Ovary (tissue), 9 donors: Measurements from ENCODE around the gene ATP10D. TPM values are rescaled to one million over a fixed set of nuclear protein-coding genes. Genes with fewer than 3 reads are reported as not detected.

Experiments
- DNase-seq, 5 donors: peaks; one replicate each; pipeline ENCODE4 v3.0.0-alpha.2; 2019 to 2020
- H3K27ac ChIP-seq, 2 donors: fragments of 200-600 bp; one replicate each; pipeline versions ENCODE4 v1.5.1 to v1.8.0; 2019 to 2022
- H3K27me3 ChIP-seq: fragments of 200-600 bp; one replicate; pipeline ENCODE4 v1.8.0; 2022
- H3K36me3 ChIP-seq: fragments of 200-600 bp; sonication (generic); one replicate; pipeline ENCODE4 v1.5.1; 2019
- H3K4me1 ChIP-seq: one replicate; pipeline ENCODE4 v1.8.1; 2013; ENCODE audit warnings: mild to moderate bottlenecking, moderate library complexity; ENCODE audit not compliant: insufficient read depth
- H3K4me3 ChIP-seq: fragments of 200-600 bp; sonication (generic); one replicate; pipeline ENCODE4 v1.5.1; 2017
- H3K9me3 ChIP-seq, 2 donors: fragments of 200-600 bp in 1 of 2; sonication (generic) in 1 of 2; one replicate each; pipeline versions ENCODE4 v1.5.1 to v1.8.1; 2013 to 2019; ENCODE audit warnings: mild to moderate bottlenecking in 1 of 2, moderate library complexity in 1 of 2
- CTCF ChIP-seq, 3 donors: fragments of 450-650 bp in 2 of 3; fragments of 200-600 bp in 1 of 3; IDR thresholded peaks; one replicate each; pipeline versions ENCODE4 v1.5.1 to v1.8.0; 2016 to 2022; ENCODE audit warnings: antibody characterized with exemption in 3 of 3, mild to moderate bottlenecking in 1 of 3
- EP300 ChIP-seq: sonication (generic); formaldehyde crosslinking; IDR thresholded peaks from one replicate; pipeline ENCODE4 v1.6.1; 2017; ENCODE audit warnings: antibody characterized with exemption
- POLR2A ChIP-seq: fragments of 450-650 bp; IDR thresholded peaks from one replicate; pipeline ENCODE4 v1.6.1; 2017; ENCODE audit warnings: antibody characterized with exemption, mild to moderate bottlenecking, moderate library complexity
- WGBS, 3 donors: extraction: QIAGEN DNeasy Blood & Tissue Kit in 1 of 3; methylation state at CpG; one replicate each; pipeline versions ENCODE4 v1.1.5 to v1.1.7; 2013 to 2017; 5-methylcytosine and 5-hydroxymethylcytosine counted together
- intact Hi-C, 4 donors: fragments of 100-400 bp; cut with DNase I; formaldehyde crosslinking; loops; one replicate each; pipeline versions ENCODE4 v1.11.0 to v1.15.1; 2022 to 2023
- polyA plus RNA-seq, 2 donors: library from polyadenylated mRNA; stranded (reverse); fragments of 200-250 nt in 1 of 2; fragments of 350-450 nt in 1 of 2; fragmentation: Illumina TruSeq in 1 of 2; extraction: RNeasy Lipid Tissue Mini Kit (QIAGEN cat#74804) in 1 of 2; gene quantifications; one replicate each; pipeline ENCODE4 v1.2.3, GENCODE V29; 2013 to 2014
- total RNA-seq, 7 donors: library from RNA; depleted of rRNA in 2 of 7; stranded (reverse); fragments of >200 nt in 2 of 7; fragmentation: NEBNext Ultra II Directional in 3 of 7; extraction: Animal tissue kit (Norgen Biotek cat#: 25700) in 3 of 7; gene quantifications; one replicate each; pipeline versions ENCODE4 v1.1.0 to v1.2.4, GENCODE V29; 2016 to 2023
- donor health status: DM: no; HTN: no; CAD: no; lungs with moderate emphysema.
- donor health status: DM: no; HTN: no; CAD: no.
- donor health status: Bipolar disorder and iron deficiency.
- donor health status: DM: yes; HTN: yes; CAD: no.
- donor health status: DM: no; HTN: no; CAD: no.
- donor health status: DM: yes; HTN: yes; CAD: no.

The ATP10D gene
- total and polyA plus RNA-seq, 9 donors: 8.2 to 27.8 (median 19.6) TPM

- TF ChIP-seq CTCF (IDR thresholded peaks at IDR 0.05) (no peak), EP300 (no peak), POLR2A (no peak)
- H3K4me3 ChIP-seq: no peak overlapping the region
- H3K27ac ChIP-seq: no peak overlapping the region
- intact Hi-C loops: no loop called here
- no peaks in the 10 kb centered on the region for H3K27me3 ChIP-seq
- 77 to 90% (median 86%) methylated on average over 3 of the region's 3 CpGs for WGBS, 3 donors
- no peaks in the 10 kb centered on the region for H3K9me3 ChIP-seq
- no peaks in the 10 kb centered on the region for H3K4me1 ChIP-seq
- no peaks in the 10 kb centered on the region for H3K36me3 ChIP-seq
- no peak for DNase-seq
These were observed 11.8 kb upstream of the ATP10D start for GRCh38 chr4:47473141-47473750.

- intact Hi-C loops: no loop called here
- Histone ChIP-seq H3K36me3 (no peaks in the 10 kb centered on the region), H3K9me3 (no peaks in the 10 kb centered on the region), H3K4me3 (no peak overlapping the region), H3K27ac (no peak overlapping the region), H3K27me3 (no peaks in the 10 kb centered on the region), H3K4me1 (no peaks in the 10 kb centered on the region)
- 65 to 76% (median 75%) methylated on average over 4 of the region's 4 CpGs for WGBS, 3 donors
- DNase-seq: no peak
- TF ChIP-seq CTCF (IDR thresholded peaks at IDR 0.05): no peak
- no peak for TF ChIP-seq POLR2A
- no peak for TF ChIP-seq EP300
These were observed 10.3 kb upstream of the ATP10D start for GRCh38 chr4:47474799-47475198.

GRCh38 chr4:47475411-47475810 is 9.7 kb upstream of the ATP10D start:
- Histone ChIP-seq H3K27me3 (no peaks in the 10 kb centered on the region), H3K27ac (no peak overlapping the region), H3K4me3 (no peak overlapping the region), H3K9me3 (no peaks in the 10 kb centered on the region), H3K4me1 (no peaks in the 10 kb centered on the region), H3K36me3 (no peaks in the 10 kb centered on the region)
- no peak for DNase-seq
- TF ChIP-seq EP300 (no peak), POLR2A (no peak), CTCF (IDR thresholded peaks at IDR 0.05) (no peak)
- WGBS, 3 donors: 82 to 90% (median 89%) methylated on average over 1 of the region's 1 CpG
- intact Hi-C loops: no loop called here

GRCh38 chr4:47478804-47479203 is 6.3 kb upstream of the ATP10D start:
- no peaks in the 10 kb centered on the region for H3K9me3 ChIP-seq
- H3K27me3 ChIP-seq: no peaks in the 10 kb centered on the region
- intact Hi-C loops: no loop called here
- no peaks in the 10 kb centered on the region for H3K36me3 ChIP-seq
- 87 to 90% (median 90%) methylated on average over 4 of the region's 4 CpGs for WGBS, 3 donors
- no peaks in the 10 kb centered on the region for H3K4me1 ChIP-seq
- no peak for DNase-seq
- H3K4me3 ChIP-seq: no peak overlapping the region
- no peak overlapping the region for H3K27ac ChIP-seq
- no peak for TF ChIP-seq CTCF (IDR thresholded peaks at IDR 0.05)
- TF ChIP-seq POLR2A: no peak
- TF ChIP-seq EP300: no peak
